Right lobe of liver (tissue), 4 donors: ENCODE measurements around the gene RASSF4.

ENCODE experiments used
- CTCF ChIP-seq, 4 donors: fragments of 200-600 bp in 3 of 4; fragments of 450-650 bp in 1 of 4; IDR thresholded peaks; one replicate each; pipeline versions ENCODE4 v1.5.1 to v1.8.0; 2016 to 2022; ENCODE audit warnings: antibody characterized with exemption in 4 of 4, mild to moderate bottlenecking in 2 of 4
- POLR2A ChIP-seq: fragments of 450-650 bp; IDR thresholded peaks from one replicate; pipeline ENCODE4 v1.6.1; 2017; ENCODE audit warnings: antibody characterized with exemption, mild to moderate bottlenecking
- donor health status: DM: no; HTN: no; CAD: no.
- donor health status: DM: no; HTN: no; CAD: no.
- donor health status: DM: no; HTN: yes; CAD: no.

DNA sequence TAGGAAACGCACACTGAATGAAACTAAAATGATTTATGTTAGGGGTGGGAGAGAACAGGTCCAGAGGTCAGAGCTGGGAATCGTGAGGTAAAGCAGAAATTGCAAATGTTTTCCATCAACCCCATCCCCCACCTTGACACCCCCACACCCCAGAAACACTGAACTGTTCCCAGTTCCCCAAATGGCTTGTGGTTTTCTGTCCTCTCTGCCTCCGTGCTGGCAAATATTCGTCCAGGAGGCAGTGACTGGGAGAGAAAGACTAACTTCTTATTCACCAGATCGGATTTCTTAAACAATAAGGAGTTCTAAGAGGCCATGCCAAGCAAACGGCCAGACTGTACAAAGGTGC lies 730 bp upstream of the RASSF4 start:
- TF ChIP-seq CTCF (IDR thresholded peaks at IDR 0.05) (no peak), POLR2A (no peak)
